SKM-1 (cell line): ENCODE measurements around the gene ARHGAP6.

Source experiments
- DNase-seq: peaks from one replicate; lab custom pipeline; 2025; ENCODE audit not compliant: unreplicated experiment; lab: John Stamatoyannopoulos, UW

The ARHGAP6 gene, protein sequence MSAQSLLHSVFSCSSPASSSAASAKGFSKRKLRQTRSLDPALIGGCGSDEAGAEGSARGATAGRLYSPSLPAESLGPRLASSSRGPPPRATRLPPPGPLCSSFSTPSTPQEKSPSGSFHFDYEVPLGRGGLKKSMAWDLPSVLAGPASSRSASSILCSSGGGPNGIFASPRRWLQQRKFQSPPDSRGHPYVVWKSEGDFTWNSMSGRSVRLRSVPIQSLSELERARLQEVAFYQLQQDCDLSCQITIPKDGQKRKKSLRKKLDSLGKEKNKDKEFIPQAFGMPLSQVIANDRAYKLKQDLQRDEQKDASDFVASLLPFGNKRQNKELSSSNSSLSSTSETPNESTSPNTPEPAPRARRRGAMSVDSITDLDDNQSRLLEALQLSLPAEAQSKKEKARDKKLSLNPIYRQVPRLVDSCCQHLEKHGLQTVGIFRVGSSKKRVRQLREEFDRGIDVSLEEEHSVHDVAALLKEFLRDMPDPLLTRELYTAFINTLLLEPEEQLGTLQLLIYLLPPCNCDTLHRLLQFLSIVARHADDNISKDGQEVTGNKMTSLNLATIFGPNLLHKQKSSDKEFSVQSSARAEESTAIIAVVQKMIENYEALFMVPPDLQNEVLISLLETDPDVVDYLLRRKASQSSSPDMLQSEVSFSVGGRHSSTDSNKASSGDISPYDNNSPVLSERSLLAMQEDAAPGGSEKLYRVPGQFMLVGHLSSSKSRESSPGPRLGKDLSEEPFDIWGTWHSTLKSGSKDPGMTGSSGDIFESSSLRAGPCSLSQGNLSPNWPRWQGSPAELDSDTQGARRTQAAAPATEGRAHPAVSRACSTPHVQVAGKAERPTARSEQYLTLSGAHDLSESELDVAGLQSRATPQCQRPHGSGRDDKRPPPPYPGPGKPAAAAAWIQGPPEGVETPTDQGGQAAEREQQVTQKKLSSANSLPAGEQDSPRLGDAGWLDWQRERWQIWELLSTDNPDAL (N-terminal part only)

DNA sequence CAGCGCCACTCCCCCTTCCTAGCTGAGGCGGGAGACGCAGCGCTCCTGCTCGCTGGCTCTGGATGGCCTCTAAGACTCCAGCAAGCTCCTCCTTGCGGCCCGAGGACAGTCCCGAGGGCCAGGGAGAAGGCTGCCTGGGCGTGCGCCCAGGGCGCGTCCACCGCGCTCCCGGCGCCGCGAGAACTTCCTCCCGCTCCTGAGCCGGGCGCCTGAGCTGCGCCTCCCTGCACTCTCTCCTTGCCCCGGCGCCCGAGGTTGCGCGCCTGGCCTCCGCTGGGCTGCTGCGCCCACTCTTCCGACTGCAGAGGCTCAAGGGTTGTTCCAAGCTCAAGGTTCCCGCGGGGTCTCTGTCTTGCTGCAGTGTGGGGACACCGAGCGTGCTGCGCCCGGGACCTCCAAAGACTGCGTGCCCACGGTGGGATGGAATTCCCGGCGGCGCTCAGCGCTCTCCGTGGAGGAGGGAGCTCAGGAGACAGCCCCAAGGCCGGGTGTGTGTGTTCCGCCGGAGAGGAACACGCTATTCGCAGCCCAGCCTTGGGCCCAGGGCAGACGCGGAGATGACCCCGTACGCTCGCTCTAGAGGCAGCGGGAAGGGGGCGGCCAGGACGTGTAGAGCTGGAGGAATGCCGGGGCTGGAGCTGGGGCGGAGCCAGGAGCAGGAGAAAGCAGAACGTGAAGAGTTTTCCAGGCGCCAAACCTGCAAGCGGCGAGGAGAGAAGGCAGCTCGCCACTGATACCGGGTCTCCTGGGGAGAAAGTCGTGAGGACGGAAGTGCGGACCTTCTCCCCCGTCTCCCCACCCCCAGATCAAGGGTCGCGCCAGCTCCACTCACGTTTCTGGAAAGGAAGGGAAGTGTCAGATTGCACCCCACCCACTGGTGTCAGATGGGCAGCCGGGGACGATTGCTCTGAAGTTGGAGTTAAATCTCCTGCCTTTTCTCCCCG is at the start of gene ARHGAP6:
Gene ARHGAP6, minus strand, starts transcription at position 753 of the 944 bp plus-strand sequence. CDS start 1,092 bp downstream, outside the sequence.
- no peak for DNase-seq

DNA sequence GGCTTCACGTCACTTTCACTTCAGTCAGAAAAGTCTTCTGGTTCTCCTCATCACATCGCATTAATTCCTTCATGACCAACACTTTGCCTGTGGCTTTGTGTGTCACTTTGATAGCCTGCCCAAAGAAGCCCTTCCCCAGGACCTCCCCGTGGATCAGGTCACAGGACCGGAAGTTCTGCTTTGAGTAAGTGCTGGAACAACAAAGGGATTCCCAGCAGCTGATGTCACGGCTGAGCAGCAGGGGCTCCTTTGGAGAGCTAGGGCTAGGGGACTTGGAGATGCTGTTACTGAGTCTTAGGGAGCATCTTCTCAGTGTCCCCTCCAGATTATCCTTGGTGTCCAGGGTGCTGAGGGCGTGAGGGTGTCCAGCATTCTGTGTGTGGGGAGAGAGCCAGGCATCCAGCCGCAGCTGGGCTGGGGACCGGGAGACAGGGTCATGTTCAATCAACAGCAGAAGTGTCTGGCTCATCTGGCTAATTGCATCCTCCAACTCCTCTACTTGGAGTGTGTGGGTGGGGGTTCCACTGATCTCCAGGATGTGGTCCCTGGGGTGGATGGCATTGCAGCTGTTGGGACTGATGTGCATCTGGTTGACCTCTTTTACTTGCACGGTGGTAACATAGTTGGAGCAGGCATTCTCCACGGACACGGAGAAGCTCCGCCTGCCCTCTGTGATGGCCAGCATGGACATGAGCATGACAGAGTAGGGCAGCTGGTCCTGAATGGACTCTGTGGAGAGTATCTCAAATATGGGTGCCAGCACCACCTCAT is 39.2 kb upstream of the ARHGAP6 start:
- DNase-seq = no peak

DNA sequence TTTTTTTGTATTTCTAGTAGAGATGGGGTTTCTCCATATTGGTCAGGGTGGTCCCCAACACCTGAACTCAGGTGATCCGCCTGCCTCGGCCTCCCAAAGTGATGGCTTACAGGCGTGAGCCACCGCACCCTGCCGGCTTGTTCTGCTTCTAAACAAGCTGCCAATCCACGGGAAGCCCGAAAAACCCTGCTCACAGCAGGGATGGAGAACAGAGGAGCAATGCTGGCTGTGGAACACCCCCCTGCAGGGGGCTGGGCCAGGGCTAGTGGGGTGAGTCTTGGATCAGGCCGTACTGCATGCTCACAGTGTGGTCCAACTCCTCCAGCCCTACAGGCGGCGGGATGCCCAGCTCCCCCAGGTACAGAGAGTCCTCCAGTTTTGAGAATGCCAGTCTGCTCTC is 38.1 kb upstream of the ARHGAP6 start:
- DNase-seq = no peak

DNA sequence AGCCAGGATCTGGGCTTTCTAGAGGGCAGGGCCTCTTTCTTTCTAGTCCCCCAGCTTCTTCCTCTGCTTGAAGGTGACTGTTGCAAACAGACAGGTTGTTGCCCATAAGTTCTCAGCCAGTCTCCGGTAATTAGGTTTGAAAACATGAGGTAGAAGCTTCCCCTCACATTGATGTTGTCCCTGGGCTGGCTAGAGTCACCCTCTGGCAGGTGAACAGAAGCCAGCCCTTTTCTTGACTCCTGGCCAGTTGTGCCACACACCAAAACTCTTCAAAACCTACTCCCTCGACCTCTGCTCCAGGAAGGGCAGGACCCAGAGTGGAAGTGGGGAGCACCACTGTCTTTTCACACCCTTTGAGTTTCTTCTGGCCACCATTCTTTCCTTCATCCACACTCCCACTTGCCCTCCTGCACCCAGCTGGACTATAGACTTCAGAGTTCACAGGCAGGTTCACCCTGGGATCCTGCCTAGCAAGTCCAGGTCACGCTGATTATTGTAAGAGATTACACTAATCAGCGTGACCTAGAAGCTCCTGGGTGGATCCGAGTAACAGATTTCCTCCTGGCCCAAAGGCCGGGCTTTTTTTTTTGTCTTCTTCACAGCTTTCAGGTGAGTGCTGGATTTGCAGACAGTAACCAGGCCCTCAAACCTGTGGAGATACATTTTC is 37.4 kb upstream of the ARHGAP6 start:
- no peak for DNase-seq

DNA sequence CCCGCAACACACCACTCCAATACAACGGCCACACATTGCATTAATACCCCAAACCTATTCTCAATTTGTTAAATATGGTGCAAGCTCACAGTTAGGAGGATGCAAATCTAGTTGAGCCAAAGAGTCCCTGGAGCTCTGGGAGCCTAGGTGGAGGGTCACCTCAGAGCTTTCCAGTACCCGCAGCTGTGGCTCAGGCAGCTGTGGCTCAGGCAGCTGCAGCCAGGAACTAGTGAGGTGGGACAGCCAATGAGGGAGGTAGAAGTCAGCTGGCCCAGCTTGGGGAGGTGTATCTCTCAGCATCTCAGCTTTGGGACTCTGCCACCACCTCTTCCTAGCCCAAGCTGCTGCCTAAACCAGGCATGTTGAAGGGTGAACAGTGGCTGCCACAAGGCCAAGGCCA is 36.7 kb upstream of the ARHGAP6 start:
- no peak for DNase-seq

DNA sequence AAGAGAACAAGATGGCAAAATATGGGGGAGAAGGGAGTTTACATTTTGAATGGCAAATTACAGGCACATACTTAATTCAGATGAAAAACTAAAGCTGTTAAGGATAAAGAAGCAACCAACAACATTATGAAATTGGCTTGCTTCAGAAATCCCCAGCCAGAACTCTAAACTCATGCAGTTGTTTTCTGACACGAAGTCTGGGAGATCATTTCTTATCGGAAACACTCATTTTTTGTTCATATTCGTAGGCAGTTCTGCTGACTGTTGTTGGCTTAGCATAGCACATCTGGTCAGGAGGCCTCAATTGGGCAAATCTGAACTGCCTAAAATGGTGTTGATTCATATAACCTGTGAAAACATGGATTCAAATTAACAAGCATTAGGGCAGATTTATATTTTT is 33.0 kb upstream of the ARHGAP6 start:
- DNase-seq = no peak

DNA sequence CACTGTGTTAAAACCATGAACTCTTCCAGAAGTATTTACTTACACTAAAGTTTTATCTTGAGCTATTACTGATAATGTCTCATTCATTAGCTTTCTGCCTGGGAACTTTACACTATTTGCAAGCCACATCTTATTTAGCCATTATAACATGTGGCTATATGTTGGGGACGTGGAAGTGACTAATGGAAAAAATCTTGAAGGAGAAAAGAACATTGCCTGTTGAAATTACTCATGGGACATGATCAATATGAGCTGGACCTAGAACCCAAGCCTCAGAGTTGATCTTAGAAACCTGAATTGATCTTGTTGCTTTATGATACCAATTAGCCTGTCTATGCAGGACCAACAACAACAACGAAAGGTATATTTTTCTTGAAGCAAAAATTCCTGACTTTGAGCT is 22.5 kb upstream of the ARHGAP6 start:
- DNase-seq = no peak

DNA sequence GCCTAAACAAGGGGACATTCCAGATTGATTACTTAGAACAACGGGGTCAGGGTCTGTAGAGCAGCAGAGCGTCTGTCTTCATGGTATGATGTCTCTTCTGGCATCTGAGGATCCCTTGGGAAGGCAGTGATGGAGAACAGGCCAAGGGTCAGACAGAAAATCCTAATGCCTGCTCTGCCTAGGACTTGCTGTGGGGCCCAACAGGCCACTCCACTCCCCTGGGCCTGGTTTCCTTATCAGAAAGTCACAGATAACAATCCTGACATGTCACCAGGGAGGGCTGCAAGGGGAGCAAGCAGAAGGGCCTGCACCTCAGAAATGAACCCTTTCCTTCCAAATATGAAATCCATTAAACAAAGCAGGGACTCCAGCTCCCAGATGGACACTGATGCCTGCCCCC is 21.4 kb upstream of the ARHGAP6 start:
- no peak for DNase-seq

DNA sequence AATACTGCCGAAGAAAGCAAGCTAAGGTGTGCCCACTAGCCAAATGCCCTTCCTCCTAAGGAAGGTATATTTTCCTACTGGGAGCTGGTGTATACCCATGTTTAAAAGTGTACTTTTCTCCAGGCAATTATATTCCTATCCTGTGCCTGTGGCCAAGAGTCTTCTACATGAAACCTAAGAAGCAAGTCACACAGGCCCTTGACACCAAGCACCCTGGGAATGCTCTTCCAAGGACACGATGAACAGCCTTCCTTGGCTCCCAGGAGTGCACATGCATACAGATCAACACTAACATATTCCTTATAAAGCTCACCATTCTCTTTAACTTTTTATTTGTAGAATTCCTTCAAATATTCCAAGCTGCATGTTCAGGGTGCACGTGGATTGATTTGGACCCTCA is 17.3 kb upstream of the ARHGAP6 start:
- no peak for DNase-seq

DNA sequence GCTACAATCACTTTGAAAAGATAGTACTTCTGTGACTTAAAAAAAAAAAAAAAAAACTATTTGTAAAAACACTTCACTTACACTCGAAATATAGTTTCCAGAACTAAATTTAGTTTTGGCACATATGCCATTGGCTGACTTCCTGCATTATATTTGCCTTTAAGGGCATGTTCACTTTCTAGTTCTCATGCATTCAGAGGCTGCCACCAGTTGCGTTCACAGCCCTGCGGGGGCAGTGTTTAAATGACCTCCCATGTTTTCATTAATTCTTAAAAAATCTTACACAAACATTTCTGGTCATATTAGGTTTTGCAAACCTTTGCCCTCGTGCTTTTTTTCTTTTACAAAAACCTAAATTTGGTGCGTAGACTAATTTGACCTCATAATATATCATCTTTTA is 12.4 kb upstream of the ARHGAP6 start:
- DNase-seq = no peak

DNA sequence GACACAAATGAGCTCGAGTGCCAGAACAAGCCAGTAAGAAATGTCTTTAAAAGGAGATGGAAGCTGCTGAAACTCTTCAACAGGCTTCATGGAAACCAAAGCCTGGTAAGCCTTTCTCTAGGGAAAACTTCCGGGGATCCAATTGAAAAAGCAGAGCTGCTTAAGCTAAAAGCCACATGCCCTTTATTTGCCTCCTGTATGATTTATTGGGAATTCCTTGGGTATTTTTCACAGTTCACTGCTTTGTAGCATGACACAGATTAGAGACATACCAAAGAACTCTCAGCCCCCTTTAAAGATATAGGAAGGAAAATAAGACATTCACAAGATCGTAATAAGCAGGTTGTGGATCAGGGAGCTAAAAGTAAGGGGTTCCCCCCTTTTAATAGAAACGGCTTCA is 6.5 kb upstream of the ARHGAP6 start:
- no peak for DNase-seq

DNA sequence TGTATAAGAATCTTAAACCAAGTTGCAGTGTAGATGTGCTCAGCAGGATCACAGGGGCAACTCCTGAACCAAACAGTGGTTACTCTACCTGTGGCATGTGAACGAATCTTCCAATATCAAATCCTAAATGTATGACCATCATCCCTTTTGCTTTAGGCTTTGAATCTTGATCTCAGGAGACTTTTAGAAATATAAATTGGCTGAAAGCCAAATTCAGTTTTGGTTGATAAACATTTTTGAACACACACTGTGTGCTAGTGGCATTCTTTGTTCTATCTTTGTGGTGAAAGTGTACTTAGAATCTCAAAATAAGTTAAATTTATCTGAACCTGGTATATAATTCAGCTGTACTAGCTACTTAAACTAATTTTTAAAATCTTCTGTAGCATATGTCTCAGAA is 4.6 kb upstream of the ARHGAP6 start:
- no peak for DNase-seq

DNA sequence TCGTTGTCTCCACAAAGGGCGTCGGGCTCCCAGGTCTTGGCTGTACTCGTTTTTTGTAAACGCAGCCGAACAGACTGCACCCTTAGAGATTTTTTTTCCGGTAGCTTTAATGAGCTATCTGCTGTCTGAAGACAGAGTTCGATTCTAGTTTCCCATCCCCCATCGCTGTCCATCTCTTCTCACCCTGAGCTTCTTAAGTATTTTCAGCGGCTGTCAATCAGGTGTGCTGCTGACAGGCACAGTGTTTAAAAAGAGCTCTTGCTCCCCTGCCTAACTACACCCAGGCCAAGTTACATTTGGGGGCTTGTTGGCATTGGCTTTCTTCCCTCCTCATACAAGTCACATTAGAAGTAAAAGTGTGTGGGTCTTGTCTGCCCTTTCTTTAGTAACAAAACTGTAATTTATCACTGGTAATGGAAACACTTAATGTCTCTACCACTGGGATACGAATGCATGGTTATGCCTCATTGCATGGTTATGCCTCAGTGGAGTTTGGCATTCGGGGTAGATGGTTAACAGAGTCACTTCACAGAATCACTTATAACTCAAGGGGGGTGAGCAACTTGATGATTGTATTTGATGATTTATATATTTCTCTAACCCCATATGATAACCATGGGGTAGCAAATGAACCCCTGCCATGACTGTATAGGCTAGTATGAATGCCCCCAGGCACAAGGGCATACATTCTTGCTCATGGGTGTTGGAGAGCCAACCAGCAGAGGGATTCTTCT is 1.4 kb upstream of the ARHGAP6 start:
- DNase-seq = no peak

DNA sequence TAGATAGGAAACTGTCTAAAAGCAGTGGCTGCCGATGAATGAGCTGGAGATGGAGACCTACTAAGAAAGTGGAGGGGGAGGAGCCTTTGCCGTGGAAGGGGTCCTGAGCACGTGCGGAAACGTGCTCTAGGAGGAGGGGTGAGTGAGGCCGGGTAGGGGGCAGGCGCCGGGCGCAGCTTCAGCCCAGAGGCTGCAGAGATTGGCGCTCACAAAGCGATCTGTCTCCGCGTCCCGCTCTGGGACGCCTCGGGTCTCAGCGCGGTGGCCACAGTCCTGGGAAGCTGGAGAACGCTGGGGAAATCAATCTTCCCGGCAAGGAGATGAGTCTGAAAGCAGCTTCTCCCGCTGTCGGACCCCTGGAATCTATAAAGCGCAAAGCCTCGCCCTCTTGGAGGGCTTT is 444 bp upstream of the ARHGAP6 start:
- DNase-seq = no peak

DNA sequence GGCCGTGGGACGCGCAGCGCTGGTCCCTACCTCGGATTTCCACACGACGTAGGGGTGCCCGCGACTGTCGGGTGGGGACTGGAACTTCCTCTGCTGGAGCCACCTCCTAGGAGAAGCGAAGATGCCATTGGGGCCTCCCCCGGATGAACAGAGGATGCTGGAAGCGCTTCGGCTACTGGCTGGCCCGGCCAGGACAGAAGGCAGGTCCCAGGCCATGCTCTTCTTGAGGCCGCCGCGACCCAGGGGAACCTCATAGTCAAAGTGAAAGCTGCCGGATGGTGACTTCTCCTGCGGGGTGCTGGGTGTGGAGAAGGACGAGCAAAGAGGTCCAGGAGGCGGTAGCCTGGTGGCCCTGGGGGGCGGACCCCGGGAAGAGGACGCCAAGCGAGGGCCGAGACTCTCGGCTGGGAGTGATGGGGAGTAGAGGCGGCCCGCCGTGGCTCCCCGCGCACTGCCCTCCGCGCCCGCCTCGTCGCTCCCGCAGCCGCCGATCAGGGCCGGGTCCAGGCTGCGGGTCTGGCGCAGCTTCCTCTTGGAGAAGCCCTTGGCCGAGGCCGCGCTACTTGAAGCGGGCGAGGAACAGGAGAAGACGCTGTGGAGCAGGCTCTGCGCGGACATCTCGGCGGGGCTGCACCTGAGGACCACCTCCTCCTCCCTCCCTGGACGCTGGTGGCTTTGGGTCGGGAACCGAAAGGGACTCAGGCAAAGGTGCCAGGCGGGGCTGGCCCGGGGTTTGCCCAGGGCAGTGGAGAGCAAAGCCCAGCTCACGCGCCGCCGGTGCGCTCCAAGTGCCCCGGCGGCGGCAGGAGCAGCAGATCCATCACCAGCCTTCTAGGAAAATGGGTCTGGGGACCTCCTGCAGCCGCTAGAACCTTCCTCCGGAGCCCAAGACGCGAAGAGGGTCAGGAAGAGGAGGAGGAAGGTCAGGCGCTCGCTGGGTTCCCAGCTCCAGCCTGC is 1.2 kb downstream of the ARHGAP6 start:
- no peak for DNase-seq

DNA sequence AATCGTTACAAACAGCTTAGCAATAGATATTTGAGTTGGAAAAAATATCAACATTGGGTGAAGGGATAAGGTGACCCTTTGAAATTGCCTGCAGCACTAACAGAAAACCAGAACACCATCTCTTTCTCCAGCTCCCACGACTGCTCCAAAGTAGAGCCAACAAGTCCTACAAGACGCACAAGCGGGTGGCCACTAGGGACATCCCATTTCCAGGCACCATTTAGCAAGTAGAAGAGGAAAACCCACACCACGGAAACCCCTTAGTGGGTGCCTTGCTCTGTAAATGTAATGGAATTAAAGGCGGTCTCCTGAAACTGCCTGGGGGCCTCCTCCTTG is 1.9 kb downstream of the ARHGAP6 start:
- DNase-seq = no peak

DNA sequence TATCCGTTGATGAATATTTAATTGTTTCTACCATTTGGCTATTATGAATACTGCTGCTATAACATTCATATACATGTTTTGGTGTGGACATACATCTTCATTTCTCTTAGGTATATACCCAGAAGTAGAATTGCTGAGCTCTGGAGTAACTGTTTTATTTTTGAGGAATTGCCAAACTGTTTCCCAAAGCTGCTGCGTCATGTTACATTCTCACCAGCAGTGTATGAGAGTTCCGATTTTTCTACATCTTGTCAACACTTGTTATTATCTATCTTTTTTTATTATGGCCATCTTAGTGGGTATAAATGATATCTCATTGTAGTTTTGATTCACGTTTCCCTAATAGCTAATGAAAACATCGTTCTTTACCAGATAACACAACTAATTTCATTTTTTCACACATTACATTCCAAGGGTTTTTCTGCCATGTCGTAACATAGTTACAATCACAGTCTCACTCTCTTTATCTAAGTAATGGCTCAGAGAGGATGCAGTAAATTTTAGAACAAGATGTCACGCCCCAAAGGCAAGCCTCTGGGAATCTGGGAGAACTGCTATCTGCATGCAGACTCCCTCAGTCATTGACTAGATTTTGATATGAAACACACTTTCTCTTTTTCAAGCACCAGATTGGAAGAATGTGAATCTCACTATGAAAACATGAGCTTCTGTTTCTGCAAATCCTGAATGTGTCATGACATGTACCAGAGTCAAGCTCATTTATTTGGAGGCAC is 10.3 kb downstream of the ARHGAP6 start:
- DNase-seq = no peak
